HG03097 (cell line): Measurements from ENCODE around the gene FAM13B.
A peak's percentile ranks its signal among the peaks of the same experiment; 100 is the strongest.

ENCODE experiments used
- ATAC-seq: cut with Tn5 transposase; IDR thresholded peaks from one replicate; pipeline ENCODE4 v1.9.1; 2021; ENCODE audit not compliant: unreplicated experiment, low FRiP score

FAM13B gene

DNA sequence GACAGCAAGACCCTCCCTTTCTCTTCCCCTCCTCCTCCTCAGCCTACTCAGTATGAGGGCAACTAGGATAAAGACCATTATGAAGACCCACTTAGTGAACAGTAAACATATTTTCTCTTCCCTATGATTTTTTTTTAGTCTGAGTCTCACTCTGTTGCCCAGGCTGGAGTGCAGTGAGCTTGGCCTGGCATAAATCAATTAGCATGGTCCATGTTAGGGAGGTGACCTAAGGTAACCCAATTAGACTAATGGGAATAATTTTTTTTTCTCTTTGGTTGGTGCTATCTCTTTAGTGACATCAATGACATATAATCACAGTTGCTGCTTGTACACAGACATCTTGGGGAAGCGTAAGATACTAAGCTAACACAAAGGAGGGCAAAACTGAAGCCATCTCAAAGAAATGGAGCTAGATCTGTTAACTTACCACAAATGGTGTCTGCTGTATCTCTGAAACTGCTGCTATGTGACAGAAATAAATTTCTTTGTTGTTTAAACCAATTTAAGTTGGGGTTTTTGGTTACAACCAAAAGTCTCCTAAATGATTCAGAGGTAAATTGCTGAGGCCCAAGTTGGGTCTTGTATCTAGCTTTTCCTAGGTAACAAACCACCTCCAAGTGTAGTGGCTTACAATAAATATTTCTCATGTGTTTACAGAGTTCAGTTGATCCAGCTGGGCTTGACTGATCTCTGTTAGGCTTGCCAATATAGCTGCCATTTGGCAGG lies 130.3 kb downstream of the FAM13B start:
- ATAC-seq = no peak

DNA sequence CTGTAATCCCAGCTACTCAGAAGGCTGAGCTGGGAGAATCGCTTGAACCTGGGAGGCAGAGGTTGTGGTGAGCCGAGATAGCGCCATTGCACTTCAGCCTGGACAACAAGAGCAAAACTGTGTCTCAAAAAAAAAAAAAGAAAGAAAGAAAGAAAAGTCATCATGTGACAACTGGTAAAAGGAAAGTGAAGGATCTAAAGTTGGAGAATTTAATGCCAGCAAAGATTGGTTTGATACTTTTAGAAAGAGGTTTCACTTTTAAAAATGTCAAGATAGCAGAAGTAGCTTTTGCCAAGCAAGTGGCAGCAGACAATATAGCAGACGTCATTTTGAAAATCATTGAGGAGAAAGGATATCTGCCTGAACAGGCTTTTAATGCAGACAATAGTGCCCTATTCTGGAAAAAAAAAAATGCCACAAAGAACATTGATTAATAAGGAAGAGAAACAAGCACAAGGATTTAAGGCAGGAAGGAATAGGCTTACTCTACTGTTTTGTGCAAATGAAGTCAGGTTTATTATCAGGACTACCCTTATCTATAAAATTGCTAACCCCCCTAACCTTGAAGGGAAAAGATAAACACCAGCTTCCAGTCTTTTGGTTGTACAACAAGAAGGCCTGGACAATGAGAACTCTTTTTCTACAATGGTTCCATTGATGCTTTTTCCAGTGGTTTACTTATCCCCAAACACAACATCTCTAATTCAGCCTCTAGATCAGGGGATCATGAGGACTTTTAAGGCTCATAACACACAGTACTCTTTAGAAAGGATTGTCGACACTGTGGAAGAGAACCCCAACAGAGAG lies 131.7 kb downstream of the FAM13B start:
- ATAC-seq = no peak

DNA sequence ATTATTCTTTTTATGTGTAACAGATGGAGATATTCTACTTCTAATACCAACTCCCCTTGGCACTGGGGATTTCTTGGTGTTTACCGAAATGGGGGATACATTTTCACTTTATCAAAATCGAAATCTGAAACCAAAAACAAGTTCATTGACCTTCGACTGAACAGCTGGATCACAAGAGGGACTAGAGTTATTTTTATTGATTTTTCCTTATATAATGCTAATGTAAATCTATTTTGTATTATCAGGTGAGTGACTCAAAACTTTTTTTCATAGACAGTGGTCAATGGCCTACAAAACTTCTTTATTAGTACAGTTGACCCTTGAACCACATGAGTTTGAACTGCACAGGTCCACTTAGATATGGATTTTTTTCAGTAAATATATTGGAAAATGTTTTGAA lies 133.4 kb downstream of the FAM13B start:
- no peak for ATAC-seq

DNA sequence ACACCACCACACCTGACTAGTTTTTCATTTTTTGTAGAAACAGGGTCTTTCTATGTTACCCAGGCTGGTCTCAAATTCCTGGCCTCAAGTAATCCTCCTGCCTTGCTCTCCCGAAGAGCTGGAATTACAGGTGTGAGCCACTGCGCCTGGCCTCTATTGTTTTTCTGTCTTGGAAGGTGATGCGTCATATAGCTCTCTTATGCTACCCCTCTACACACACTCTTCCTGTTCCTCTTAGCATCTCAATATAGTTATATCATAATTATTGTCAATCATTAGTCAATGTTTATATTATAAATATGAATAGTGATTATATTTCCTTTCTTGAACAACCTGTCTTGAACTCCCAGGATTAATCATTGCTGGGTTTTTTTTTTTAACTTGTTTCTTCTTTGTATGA lies 136.3 kb downstream of the FAM13B start:
- ATAC-seq = no peak

DNA sequence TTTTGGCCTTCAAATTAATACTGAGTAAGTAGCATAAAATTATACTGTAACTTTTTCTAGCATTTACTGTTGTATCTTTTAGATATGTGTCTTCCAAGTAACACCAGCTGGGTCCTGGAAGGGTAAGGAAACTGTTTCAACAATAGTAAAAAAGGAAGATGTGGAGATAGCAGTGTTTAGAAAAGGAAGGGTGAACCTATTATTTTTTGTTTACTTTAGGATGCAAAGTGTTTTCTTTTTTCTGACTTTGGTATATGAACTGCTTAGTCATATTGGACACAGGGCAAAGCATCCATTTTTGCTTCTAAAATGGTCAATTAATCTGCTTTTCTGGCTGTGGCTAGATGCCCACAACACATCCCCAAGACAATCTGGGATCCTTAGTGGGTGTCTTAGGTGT lies 138.3 kb downstream of the FAM13B start:
- no peak for ATAC-seq

DNA sequence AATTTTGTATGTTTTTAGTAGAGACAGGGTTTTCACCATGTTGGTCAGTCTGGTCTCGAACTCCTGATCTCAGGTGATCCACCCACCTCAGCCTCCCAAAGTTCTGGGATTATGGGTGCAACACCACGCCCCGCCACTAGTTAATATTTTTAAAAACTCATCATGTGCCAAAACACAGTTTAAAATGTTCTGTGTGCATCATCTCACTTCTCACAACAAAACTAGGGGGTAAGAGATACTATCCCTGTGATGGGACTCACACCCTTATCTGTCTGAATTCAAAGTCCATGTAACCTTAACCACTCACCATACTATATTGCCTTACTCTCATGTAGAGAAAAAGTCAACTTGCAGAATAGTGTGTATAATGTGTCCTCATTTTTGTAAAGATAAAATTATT lies 141.0 kb downstream of the FAM13B start:
- ATAC-seq = no peak

DNA sequence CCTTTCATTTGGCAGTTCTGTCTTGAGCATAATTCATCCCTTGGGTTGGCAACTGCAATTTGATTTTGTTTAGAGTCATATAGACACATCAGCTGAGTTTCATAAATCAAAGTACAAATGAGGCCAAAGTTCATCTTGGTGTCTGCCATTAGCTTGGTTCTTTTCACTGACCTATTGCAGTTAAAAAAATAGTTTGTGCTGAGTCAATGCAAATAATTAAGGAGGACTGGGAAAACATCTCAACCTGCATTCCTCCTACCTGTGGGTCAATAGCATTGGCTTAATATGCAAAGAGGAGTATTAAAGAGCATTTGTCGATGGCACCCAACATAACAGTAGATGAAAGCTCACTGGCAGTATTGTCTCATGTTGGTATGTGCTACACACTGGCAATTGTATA lies 142.0 kb downstream of the FAM13B start:
- no peak for ATAC-seq

DNA sequence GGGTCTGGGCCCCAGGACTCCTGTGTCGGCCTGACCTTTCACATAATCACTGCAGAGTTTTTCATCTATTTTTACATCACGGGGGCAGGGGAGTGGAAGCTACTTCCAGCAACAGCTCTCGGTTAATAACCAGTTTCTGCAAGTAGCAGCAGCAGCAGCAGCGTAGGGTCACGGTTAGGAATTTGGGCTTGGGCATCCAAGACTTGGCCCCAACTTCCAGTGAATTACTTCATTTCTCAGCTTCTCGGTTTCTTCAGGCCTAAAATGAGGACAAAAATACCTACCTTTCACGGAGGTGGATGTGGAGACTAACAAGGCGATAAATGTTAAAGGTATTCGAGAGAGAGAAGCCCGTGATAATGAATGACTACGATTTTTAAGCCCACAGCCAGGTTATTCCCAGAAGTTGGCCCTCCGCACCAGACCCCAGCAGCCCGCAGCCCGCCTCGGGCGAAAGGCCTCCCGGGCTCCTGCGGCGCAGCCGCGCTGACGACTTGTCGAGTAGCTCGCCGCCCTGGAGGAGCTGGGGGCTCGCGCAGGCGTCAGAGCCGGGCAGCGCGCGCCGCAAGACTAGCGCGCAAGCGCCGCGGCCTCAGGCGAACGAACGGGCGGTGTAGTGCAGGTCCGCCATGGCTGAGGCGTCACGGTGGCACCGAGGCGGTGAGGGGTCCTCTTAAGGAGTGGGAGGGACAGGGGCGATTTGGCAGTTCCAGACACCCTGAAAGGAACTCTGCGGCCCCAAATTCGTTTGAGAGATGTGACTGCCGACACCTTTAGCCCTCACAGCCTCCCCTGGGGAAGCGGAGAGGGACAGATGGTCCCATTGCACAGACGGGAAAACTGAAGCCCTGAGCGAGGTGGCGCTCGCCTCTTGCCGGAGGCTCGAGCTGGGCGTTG lies 143.8 kb downstream of the FAM13B start, which contains the start of gene PKD2L2:
TSS of gene PKD2L2 (plus strand) at position 595 of the 897 bp plus-strand sequence. CDS start at position 630, 35 bp downstream.
- peak; percentile 94 for ATAC-seq

DNA sequence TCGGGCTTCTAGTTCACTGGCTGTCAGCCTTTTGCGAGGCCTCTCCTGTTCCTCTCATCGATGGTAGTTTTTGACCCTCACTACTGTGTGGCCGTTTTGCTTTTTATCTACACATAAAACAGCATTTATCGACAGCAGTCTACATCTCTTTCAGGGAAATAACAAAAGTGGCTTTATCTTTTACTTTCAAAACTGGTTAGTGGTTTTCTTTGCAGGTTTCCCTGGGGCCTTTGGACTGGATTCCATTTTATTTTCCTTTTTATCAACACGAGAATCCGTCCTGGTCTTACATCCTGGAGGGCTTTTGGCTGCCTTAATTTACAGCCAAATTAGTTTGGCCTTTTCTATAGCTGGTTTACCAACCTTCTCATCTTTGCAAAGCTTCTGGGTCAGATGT lies 144.4 kb downstream of the FAM13B start:
- ATAC-seq = no peak
